ENCODE results near the gene ZBTB14.
A peak's percentile ranks its signal among the peaks of the same experiment; 100 is the strongest.

Gene ZBTB14

DNA sequence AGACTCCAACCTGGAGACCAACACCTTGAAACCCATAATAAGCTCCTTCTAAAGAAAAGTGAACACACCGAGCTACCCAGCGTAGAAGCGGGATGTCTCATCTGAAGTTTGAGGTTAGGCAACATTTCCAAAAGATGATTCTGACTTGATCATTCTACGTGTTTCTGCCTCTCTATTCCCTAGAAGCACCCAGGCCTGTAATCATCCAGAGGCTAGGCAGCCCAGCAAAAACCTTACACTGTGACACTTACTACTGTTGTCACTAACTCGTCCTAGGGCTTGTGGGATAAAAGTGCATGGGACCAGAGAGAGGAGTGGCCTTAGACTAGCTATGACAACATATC, 1.4 kb downstream of the ZBTB14 start:
- TF ChIP-seq, protein P1, sequence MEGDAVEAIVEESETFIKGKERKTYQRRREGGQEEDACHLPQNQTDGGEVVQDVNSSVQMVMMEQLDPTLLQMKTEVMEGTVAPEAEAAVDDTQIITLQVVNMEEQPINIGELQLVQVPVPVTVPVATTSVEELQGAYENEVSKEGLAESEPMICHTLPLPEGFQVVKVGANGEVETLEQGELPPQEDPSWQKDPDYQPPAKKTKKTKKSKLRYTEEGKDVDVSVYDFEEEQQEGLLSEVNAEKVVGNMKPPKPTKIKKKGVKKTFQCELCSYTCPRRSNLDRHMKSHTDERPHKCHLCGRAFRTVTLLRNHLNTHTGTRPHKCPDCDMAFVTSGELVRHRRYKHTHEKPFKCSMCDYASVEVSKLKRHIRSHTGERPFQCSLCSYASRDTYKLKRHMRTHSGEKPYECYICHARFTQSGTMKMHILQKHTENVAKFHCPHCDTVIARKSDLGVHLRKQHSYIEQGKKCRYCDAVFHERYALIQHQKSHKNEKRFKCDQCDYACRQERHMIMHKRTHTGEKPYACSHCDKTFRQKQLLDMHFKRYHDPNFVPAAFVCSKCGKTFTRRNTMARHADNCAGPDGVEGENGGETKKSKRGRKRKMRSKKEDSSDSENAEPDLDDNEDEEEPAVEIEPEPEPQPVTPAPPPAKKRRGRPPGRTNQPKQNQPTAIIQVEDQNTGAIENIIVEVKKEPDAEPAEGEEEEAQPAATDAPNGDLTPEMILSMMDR (IDR thresholded peaks at IDR 0.05; ENCODE audit: insufficient read depth, low read depth, low read length, missing control alignments) = no peak
- DNase-seq (ENCODE audit: low read depth) = peak; percentile 2
- peak overlapping the region; percentile 66 for H3K4me3 ChIP-seq (ENCODE audit: low read length)

DNA sequence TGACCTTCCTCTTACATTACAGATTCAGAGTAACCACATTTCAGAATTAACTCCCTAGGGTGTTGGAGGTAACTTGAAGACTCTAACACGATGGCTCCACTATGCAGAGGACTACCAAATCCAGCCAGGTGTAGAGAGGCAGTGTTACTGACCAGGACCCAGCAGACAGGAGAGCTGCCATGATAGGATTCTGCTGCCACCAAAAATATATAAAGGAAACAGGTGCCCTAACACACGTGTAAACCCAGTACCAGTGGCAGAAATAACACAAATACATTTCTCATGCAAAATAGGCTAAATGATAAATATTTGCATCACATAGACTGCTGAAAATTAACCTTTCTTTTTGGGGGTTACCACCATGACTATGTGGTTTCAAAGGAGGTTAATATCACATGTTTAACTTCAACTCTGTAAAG, 7.0 kb downstream of the ZBTB14 start:
- DNase-seq (ENCODE audit: low read depth) = no peak
- no peak overlapping the region for H3K4me3 ChIP-seq (ENCODE audit: low read length)
- TF ChIP-seq, protein P1 (IDR thresholded peaks at IDR 0.05; ENCODE audit: insufficient read depth, low read depth, low read length, missing control alignments) = no peak

DNA sequence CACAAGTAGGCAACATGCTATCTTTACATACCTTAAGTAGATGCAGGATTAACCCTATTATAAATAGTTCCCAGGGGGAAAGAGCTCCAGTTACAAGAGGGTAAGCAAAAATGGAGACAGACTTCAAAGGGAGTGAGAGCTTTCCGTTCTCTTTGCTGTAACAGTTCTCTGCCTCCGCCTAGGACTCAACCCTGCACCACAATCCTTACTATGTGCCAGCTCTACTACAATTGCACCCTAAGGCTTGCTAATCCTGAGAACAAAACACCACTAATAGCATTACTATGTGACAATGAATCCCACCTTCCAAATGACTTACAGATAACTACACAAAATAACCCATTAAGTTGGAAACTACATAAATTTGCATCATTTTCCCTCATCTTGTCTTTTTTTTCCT, 7.7 kb downstream of the ZBTB14 start:
- DNase-seq (ENCODE audit: low read depth) = no peak
- TF ChIP-seq, protein P1 (IDR thresholded peaks at IDR 0.05; ENCODE audit: insufficient read depth, low read depth, low read length, missing control alignments) = no peak
- no peak overlapping the region for H3K4me3 ChIP-seq (ENCODE audit: low read length)

DNA sequence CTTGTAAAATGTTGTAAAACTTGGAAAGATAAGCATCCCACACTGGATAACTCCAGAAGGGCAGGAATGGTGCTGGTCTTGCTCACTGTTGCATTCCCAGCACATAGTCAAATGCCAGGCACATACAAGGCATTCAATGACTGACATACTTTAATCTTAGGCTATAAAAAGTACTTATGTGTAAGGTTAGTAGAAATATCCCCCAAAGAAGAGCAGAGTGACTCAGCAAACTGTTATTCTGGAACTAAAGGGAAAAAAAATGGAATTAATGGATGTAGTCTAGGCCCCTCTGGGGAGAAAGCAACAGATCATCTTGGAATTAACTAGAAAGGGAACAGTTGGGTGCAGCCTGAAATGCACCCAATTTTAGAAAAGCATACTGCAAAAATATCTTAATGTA, 9.0 kb downstream of the ZBTB14 start:
- DNase-seq (ENCODE audit: low read depth) = no peak
- no peak overlapping the region for H3K4me3 ChIP-seq (ENCODE audit: low read length)
- TF ChIP-seq, protein P1 (IDR thresholded peaks at IDR 0.05; ENCODE audit: insufficient read depth, low read depth, low read length, missing control alignments) = no peak

DNA sequence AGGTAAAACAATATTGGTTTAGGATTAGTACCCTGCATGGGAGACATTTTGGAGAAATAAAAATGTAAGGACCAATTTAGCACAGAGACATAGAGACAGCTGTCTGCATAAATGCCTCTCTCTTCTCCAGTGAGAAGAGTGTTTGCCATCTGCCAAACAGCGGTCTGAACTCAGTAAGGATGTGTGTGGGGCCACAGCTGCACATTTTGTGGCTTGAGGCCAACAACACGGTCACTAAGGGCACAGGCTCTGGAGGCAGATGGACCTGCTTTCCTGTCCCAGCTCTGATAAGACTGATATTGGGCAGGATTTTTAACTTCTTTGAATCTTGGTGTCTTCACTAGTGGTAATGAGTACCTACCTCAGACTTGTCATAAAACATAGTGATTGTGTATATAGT, 10.2 kb downstream of the ZBTB14 start:
- TF ChIP-seq, protein P1 (IDR thresholded peaks at IDR 0.05; ENCODE audit: insufficient read depth, low read depth, low read length, missing control alignments) = no peak
- H3K4me3 ChIP-seq (ENCODE audit: low read length) = no peak overlapping the region
- no peak for DNase-seq (ENCODE audit: low read depth)

DNA sequence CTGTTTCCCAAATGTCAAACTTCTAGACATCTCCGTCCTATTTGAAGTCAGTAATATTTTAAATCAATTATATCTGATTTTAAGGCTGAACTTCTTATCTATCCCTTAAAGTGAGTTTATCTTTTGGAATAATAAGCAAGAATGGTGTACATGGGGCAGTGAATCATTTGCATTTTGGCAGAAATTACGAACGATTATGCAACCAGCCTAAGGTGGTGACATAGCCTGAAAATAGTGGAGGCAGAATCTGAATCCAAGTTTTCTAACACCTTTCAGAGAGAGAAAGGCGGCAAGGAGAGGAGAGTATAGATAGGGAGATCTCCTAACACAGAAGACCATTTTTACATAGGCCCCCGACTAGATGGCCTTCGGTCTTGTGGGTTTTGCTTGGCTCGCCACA, 10.7 kb downstream of the ZBTB14 start:
- DNase-seq (ENCODE audit: low read depth) = peak; percentile 18
- TF ChIP-seq, protein P1 (IDR thresholded peaks at IDR 0.05; ENCODE audit: insufficient read depth, low read depth, low read length, missing control alignments) = no peak
- H3K4me3 ChIP-seq (ENCODE audit: low read length) = no peak overlapping the region

DNA sequence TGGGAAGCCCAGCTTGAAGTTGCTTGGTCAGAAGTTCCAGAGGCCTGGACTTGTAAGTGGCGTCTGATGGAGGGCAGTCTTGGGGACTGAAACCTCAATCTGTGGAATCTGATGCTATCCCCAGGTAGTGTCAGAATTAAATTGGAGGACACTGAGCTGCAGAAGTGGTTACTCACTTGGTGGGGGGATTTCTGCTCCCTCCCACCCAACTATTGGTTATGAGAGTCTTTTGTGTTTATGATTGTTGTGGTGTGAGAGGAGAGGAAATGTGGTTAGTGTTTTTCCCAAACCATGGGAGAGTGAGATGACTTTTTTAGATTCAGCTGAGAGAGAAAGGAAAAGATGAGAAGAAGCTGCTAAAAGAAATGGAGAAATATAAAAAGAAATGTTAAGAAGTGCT, 12.8 kb downstream of the ZBTB14 start:
- H3K4me3 ChIP-seq (ENCODE audit: low read length) = no peak overlapping the region
- TF ChIP-seq, protein P1 (IDR thresholded peaks at IDR 0.05; ENCODE audit: insufficient read depth, low read depth, low read length, missing control alignments) = no peak
- no peak for DNase-seq (ENCODE audit: low read depth)

Data from epithelial cell of esophagus (primary cell).